Measurements from ENCODE around the gene ZDHHC1.

Gene ZDHHC1

GRCh38 chr16:67415872-67416793 is at the start of gene ZDHHC1:
Gene ZDHHC1, minus strand, starts transcription at chr16:67416477. Its CDS starts 8,702 bp downstream, at chr16:67407775.
- DNase-seq: peak; percentile 78
- in situ Hi-C loops (cut with HindIII; ENCODE audit: low pct_ligation_motif_present, low pct_unique_long_range_greater_than_20kb, low sequenced_read_pairs): no loop called here

- no peak for DNase-seq
- in situ Hi-C loops (cut with HindIII; ENCODE audit: low pct_ligation_motif_present, low pct_unique_long_range_greater_than_20kb, low sequenced_read_pairs): no loop called here
Observed at GRCh38 chr16:67464565-67464964, 48.3 kb upstream of the ZDHHC1 start.

- in situ Hi-C loops (cut with HindIII; ENCODE audit: low pct_ligation_motif_present, low pct_unique_long_range_greater_than_20kb, low sequenced_read_pairs): no loop called here
Observed at GRCh38 chr16:67463691-67464090, 47.4 kb upstream of the ZDHHC1 start.

GRCh38 chr16:67463059-67463458 is 46.8 kb upstream of the ZDHHC1 start:
- in situ Hi-C loops (cut with HindIII; ENCODE audit: low pct_ligation_motif_present, low pct_unique_long_range_greater_than_20kb, low sequenced_read_pairs): no loop called here
- DNase-seq: no peak

More at GRCh38 chr16:67463691-67464090, 47.4 kb upstream of the ZDHHC1 start:
- DNase-seq: no peak

- in situ Hi-C loops (cut with HindIII; ENCODE audit: low pct_ligation_motif_present, low pct_unique_long_range_greater_than_20kb, low sequenced_read_pairs): no loop called here
- DNase-seq: no peak
Observed at GRCh38 chr16:67462279-67462655, 46.0 kb upstream of the ZDHHC1 start.

- no peak for DNase-seq
- in situ Hi-C loops (cut with HindIII; ENCODE audit: low pct_ligation_motif_present, low pct_unique_long_range_greater_than_20kb, low sequenced_read_pairs): no loop called here
Observed at GRCh38 chr16:67461600-67462278, 45.5 kb upstream of the ZDHHC1 start.

GRCh38 chr16:67460961-67461360 is 44.7 kb upstream of the ZDHHC1 start:
- in situ Hi-C loops (cut with HindIII; ENCODE audit: low pct_ligation_motif_present, low pct_unique_long_range_greater_than_20kb, low sequenced_read_pairs): no loop called here
- no peak for DNase-seq

- in situ Hi-C loops (cut with HindIII; ENCODE audit: low pct_ligation_motif_present, low pct_unique_long_range_greater_than_20kb, low sequenced_read_pairs): no loop called here
- DNase-seq: no peak
Observed at GRCh38 chr16:67460168-67460567, 43.9 kb upstream of the ZDHHC1 start.

- DNase-seq: no peak
- in situ Hi-C loops (cut with HindIII; ENCODE audit: low pct_ligation_motif_present, low pct_unique_long_range_greater_than_20kb, low sequenced_read_pairs): no loop called here
Observed at GRCh38 chr16:67459861-67460150, 43.5 kb upstream of the ZDHHC1 start.

GRCh38 chr16:67459066-67459860 is 43.0 kb upstream of the ZDHHC1 start:
- no peak for DNase-seq

GRCh38 chr16:67458121-67458641 is 41.9 kb upstream of the ZDHHC1 start:
- in situ Hi-C loops (cut with HindIII; ENCODE audit: low pct_ligation_motif_present, low pct_unique_long_range_greater_than_20kb, low sequenced_read_pairs): no loop called here
- no peak for DNase-seq

More at GRCh38 chr16:67459066-67459860, 43.0 kb upstream of the ZDHHC1 start:
- in situ Hi-C loops (cut with HindIII; ENCODE audit: low pct_ligation_motif_present, low pct_unique_long_range_greater_than_20kb, low sequenced_read_pairs): no loop called here

- in situ Hi-C loops (cut with HindIII; ENCODE audit: low pct_ligation_motif_present, low pct_unique_long_range_greater_than_20kb, low sequenced_read_pairs): no loop called here
- DNase-seq: no peak
Observed at GRCh38 chr16:67457611-67458010, 41.3 kb upstream of the ZDHHC1 start.

- in situ Hi-C loops (cut with HindIII; ENCODE audit: low pct_ligation_motif_present, low pct_unique_long_range_greater_than_20kb, low sequenced_read_pairs): no loop called here
Observed at GRCh38 chr16:67456391-67457081, 40.3 kb upstream of the ZDHHC1 start.

GRCh38 chr16:67454852-67455251 is 38.6 kb upstream of the ZDHHC1 start:
- no peak for DNase-seq
- in situ Hi-C loops (cut with HindIII; ENCODE audit: low pct_ligation_motif_present, low pct_unique_long_range_greater_than_20kb, low sequenced_read_pairs): no loop called here

More at GRCh38 chr16:67456391-67457081, 40.3 kb upstream of the ZDHHC1 start:
- peak; percentile 31 for DNase-seq

GRCh38 chr16:67454104-67454503 is 37.8 kb upstream of the ZDHHC1 start:
- in situ Hi-C loops (cut with HindIII; ENCODE audit: low pct_ligation_motif_present, low pct_unique_long_range_greater_than_20kb, low sequenced_read_pairs): no loop called here
- DNase-seq: no peak

GRCh38 chr16:67451704-67452435 is 35.6 kb upstream of the ZDHHC1 start:
- no peak for DNase-seq
- in situ Hi-C loops (cut with HindIII; ENCODE audit: low pct_ligation_motif_present, low pct_unique_long_range_greater_than_20kb, low sequenced_read_pairs): no loop called here

- no peak for DNase-seq
- in situ Hi-C loops (cut with HindIII; ENCODE audit: low pct_ligation_motif_present, low pct_unique_long_range_greater_than_20kb, low sequenced_read_pairs): no loop called here
Observed at GRCh38 chr16:67451061-67451703, 34.9 kb upstream of the ZDHHC1 start.
